Endothelial cell (in vitro differentiated cells): ENCODE measurements around the gene TMEM178B. TPM values are rescaled to one million over a fixed set of nuclear protein-coding genes. Genes with fewer than 3 reads are reported as not detected.
"Not testable (repeated sequence)": the region's sequence is repeated elsewhere in the genome, so short reads cannot be mapped to it uniquely, and the experiment has no call there.

Source experiments
- DNase-seq: peaks from one replicate; pipeline ENCODE4 v3.0.0; 2021; ENCODE audit warnings: low spot score
- H3K27ac Mint-ChIP-seq: one replicate; pipeline ENCODE4 v1.8.0; 2021; ENCODE audit warnings: mixed read lengths, inconsistent platforms; ENCODE audit not compliant: unreplicated experiment
- H3K27me3 Mint-ChIP-seq: one replicate; pipeline ENCODE4 v1.8.0; 2021; ENCODE audit warnings: mild to moderate bottlenecking, moderate library complexity, mixed read lengths, inconsistent platforms; ENCODE audit not compliant: unreplicated experiment
- H3K36me3 Mint-ChIP-seq: one replicate; pipeline ENCODE4 v1.8.0; 2021; ENCODE audit warnings: mild to moderate bottlenecking, low read depth, mixed read lengths, inconsistent platforms; ENCODE audit not compliant: unreplicated experiment
- H3K4me1 Mint-ChIP-seq: one replicate; pipeline ENCODE4 v1.8.0; 2021; ENCODE audit warnings: mild to moderate bottlenecking, mixed read lengths, inconsistent platforms; ENCODE audit not compliant: unreplicated experiment
- H3K4me3 Mint-ChIP-seq: one replicate; pipeline ENCODE4 v1.8.0; 2021; ENCODE audit warnings: mild to moderate bottlenecking, mixed read lengths, inconsistent platforms; ENCODE audit not compliant: unreplicated experiment
- H3K9me3 Mint-ChIP-seq: one replicate; pipeline ENCODE4 v1.8.0; 2021; ENCODE audit warnings: mixed read lengths, inconsistent platforms; ENCODE audit not compliant: unreplicated experiment
- total RNA-seq: library from RNA; stranded (reverse); fragmentation: NEBNext Ultra II Directional; extraction: Animal tissue kit (Norgen Biotek cat#: 25700); gene quantifications from one replicate; pipeline ENCODE4 v1.2.1, GENCODE V29; 2021; ENCODE audit not compliant: unreplicated experiment
- TF ChIP-seq, protein P1 (sequence below): fragments of 200-600 bp; sonication (generic); IDR thresholded peaks from one replicate; pipeline ENCODE4 v1.5.0; 2021; ENCODE audit warnings: antibody characterized with exemption; ENCODE audit not compliant: unreplicated experiment

TMEM178B gene
- total RNA-seq, 1 donor from 2014 or later: 0.28 TPM

DNA sequence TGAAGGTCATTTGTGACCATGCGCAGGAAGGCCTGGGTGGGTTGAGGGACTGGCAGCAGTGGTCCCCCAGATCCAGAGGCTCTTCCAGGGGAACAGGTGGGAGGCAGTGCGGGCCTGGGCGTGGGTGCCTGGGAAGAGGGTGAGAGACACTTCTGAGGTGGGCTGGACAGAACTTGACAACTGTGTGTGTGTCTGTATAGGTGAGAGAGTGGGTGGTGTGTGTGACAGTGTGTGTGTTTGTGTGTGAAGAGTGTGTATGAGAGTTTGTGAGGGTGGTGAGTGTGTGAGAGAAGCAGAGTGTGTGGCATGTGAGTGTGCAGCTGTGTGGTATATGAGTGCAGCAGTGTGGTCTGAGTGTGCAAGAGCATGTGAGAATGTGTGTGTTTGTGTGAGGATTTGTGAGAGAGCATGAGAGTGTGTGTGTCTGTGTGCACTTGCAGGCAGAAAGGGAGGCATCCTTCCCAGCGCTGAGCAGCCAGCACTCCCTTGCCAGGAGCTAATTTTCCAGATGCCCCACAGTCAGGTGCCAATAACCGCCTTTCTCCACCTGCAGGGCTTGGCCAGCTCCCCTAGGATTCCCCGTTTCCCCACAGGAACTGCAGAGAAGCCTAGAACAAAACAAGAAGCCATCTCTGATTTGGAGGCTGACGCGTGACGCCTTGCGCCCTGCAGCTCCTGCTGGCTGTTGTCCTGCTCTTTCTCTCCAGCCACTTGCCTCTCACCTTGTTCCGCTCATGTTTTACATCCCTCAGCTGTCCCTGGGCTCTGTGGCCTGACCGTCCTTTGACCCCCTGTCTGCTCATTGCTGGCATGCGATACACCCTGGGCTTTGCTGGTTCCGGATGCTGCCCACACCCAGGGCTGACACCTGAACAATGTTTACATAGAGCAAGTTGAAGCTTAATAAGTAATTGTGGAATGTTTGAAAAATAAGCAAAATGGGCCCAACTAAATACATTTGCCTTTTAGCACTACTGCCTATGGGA is 88.0 kb downstream of the TMEM178B start:
- H3K4me1 Mint-ChIP-seq: peaks cover 3% of the 10 kb centered on the region
- no peaks in the 10 kb centered on the region for H3K9me3 Mint-ChIP-seq
- DNase-seq: no peak
- no peak overlapping the region for H3K27ac Mint-ChIP-seq
- no peaks in the 10 kb centered on the region for H3K36me3 Mint-ChIP-seq
- H3K4me3 Mint-ChIP-seq: no peak overlapping the region
- peaks cover 1% of the 10 kb centered on the region for H3K27me3 Mint-ChIP-seq
- TF ChIP-seq, protein P1, sequence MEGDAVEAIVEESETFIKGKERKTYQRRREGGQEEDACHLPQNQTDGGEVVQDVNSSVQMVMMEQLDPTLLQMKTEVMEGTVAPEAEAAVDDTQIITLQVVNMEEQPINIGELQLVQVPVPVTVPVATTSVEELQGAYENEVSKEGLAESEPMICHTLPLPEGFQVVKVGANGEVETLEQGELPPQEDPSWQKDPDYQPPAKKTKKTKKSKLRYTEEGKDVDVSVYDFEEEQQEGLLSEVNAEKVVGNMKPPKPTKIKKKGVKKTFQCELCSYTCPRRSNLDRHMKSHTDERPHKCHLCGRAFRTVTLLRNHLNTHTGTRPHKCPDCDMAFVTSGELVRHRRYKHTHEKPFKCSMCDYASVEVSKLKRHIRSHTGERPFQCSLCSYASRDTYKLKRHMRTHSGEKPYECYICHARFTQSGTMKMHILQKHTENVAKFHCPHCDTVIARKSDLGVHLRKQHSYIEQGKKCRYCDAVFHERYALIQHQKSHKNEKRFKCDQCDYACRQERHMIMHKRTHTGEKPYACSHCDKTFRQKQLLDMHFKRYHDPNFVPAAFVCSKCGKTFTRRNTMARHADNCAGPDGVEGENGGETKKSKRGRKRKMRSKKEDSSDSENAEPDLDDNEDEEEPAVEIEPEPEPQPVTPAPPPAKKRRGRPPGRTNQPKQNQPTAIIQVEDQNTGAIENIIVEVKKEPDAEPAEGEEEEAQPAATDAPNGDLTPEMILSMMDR: no peak

DNA sequence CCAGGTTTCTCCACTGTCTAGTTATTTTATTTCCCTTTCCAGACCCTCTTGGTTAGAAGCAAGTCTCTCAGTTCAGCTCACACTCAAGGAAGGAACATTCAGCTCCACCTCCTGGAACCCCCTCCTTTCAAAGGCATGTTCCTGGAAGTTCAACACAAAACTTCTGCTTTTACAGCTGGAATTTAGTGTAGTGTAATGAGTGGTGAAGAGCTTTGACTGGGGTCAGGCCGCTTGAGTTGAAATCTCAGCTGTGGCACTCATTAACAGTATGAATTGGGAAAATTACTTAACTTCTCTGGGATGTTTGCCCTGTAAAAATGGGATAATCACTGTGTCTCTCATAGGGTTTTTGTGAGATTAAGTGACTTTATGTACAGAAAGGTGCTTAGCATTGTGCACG is 91.7 kb downstream of the TMEM178B start:
- no peak for DNase-seq
- TF ChIP-seq, protein P1: no peak
- no peaks in the 10 kb centered on the region for H3K9me3 Mint-ChIP-seq

GRCh38 chr7:141166926-141167325 is 93.1 kb downstream of the TMEM178B start:
- no peak for DNase-seq
- Mint-ChIP-seq H3K27me3 (peaks cover 3% of the 10 kb centered on the region), H3K9me3 (no peaks in the 10 kb centered on the region), H3K4me1 (no peaks in the 10 kb centered on the region), H3K36me3 (no peaks in the 10 kb centered on the region), H3K4me3 (no peak overlapping the region), H3K27ac (no peak overlapping the region)
- TF ChIP-seq, protein P1: no peak

More for the DNA sequence above, 91.7 kb downstream of the TMEM178B start:
- H3K4me3 Mint-ChIP-seq: no peak overlapping the region
- no peak overlapping the region for H3K27ac Mint-ChIP-seq
- H3K4me1 Mint-ChIP-seq: no peaks in the 10 kb centered on the region
- H3K27me3 Mint-ChIP-seq: peaks cover 3% of the 10 kb centered on the region
- H3K36me3 Mint-ChIP-seq: no peaks in the 10 kb centered on the region

DNA sequence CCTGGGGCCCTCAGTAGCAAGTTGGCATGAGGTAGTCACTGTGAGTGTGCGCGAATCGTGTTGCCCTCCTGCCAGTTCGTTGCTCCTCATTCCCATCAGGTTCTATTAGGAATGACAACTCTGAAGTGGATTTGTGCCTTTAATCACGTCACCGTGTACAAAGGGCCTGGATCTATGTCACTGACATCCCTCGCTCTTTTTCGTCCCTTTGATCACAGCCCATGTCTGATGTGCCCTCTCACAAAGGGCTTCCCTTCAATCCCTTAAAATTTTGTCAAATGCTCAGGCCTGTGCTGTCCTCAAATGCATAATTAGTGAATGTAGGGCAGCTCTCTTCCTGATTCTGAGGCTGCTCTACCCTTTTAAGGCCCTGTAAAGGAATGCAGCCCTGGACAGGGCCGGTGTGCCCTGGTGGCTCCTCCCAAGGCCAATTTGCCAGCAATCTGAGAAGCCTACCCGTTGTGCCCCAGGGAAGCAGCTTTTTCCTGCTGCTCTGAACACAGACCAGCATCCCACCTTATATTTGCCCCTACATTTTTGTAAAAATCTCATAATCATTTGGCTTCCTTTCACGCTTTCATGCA is 93.6 kb downstream of the TMEM178B start:
- Mint-ChIP-seq H3K36me3 (no peaks in the 10 kb centered on the region), H3K27ac (no peak overlapping the region), H3K27me3 (peaks cover 3% of the 10 kb centered on the region), H3K4me1 (no peaks in the 10 kb centered on the region), H3K4me3 (no peak overlapping the region), H3K9me3 (no peaks in the 10 kb centered on the region)
- TF ChIP-seq, protein P1: no peak
- DNase-seq: no peak

DNA sequence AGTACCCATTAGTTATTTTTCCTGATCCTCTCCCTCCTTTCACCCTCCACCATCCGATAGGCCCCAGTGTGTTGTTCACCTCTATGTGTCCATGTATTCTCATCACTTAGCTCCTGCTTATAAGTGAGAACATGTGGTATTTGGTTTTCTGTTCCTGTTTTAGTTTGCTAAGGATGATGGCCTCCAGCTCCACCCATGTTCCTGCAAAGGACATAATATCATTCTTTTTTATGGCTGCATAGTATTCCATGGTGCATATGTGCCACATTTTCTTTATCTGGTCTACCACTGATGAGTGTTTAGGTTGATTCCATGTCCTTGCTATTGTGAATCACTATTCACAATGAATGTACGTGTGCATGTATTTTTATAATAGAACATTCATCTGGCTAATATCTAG is 95.3 kb downstream of the TMEM178B start:
- not testable (repeated sequence) for H3K27ac Mint-ChIP-seq

GRCh38 chr7:141175728-141176127 is 101.9 kb downstream of the TMEM178B start:
- not testable (repeated sequence) for H3K36me3 Mint-ChIP-seq, H3K27me3 Mint-ChIP-seq, DNase-seq, H3K9me3 Mint-ChIP-seq, H3K4me3 Mint-ChIP-seq, H3K4me1 Mint-ChIP-seq, H3K27ac Mint-ChIP-seq

More for the DNA sequence above, 95.3 kb downstream of the TMEM178B start:
- not testable (repeated sequence) for H3K4me3 Mint-ChIP-seq, H3K27me3 Mint-ChIP-seq, DNase-seq, H3K36me3 Mint-ChIP-seq, H3K4me1 Mint-ChIP-seq, H3K9me3 Mint-ChIP-seq

DNA sequence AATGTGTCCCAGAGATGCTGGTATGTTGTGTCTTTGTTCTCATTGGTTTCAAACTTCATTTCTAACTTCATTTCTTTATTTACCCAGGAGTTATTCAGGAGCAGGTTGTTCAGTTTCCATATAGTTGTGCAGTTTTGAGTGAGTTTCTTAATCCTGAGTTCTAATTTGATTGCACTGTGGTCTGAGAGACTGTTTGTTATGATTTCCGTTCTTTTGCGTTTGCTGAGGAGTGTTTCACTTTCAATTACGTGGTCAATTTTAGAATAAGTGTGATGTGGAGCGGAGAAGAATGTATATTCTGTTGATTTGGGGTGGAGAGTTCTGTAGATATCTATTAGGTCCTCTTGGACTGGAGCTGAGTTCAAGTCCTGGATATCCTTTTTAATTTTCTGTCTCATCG is 103.3 kb downstream of the TMEM178B start:
- H3K27me3 Mint-ChIP-seq, DNase-seq, H3K27ac Mint-ChIP-seq, H3K4me1 Mint-ChIP-seq, H3K4me3 Mint-ChIP-seq, H3K36me3 Mint-ChIP-seq, H3K9me3 Mint-ChIP-seq: not testable (repeated sequence)
